Gastrocnemius medialis (tissue), 4 donors: ENCODE results near the gene SERTAD2.

ENCODE experiments used
- POLR2A ChIP-seq, 2 donors: fragments of 450-650 bp; IDR thresholded peaks; one replicate each; pipeline ENCODE4 v1.6.1; 2017; ENCODE audit warnings: antibody characterized with exemption in 2 of 2, mild to moderate bottlenecking in 2 of 2, moderate library complexity in 2 of 2
- TF ChIP-seq, protein P1 (sequence below), 5 experiments: fragments of 450-650 bp in 3 of 5; fragments of 200-600 bp in 2 of 5; sonication (generic) in 2 of 5; IDR thresholded peaks in 4 of 5; conservative IDR thresholded peaks in 1 of 5; 1 replicate in 4 of 5; 2 replicates in 1 of 5; pipeline ENCODE4 v1.5.1; 2016 to 2019; ENCODE audit warnings: antibody characterized with exemption in 5 of 5, mild to moderate bottlenecking in 3 of 5, moderate library complexity in 3 of 5

DNA sequence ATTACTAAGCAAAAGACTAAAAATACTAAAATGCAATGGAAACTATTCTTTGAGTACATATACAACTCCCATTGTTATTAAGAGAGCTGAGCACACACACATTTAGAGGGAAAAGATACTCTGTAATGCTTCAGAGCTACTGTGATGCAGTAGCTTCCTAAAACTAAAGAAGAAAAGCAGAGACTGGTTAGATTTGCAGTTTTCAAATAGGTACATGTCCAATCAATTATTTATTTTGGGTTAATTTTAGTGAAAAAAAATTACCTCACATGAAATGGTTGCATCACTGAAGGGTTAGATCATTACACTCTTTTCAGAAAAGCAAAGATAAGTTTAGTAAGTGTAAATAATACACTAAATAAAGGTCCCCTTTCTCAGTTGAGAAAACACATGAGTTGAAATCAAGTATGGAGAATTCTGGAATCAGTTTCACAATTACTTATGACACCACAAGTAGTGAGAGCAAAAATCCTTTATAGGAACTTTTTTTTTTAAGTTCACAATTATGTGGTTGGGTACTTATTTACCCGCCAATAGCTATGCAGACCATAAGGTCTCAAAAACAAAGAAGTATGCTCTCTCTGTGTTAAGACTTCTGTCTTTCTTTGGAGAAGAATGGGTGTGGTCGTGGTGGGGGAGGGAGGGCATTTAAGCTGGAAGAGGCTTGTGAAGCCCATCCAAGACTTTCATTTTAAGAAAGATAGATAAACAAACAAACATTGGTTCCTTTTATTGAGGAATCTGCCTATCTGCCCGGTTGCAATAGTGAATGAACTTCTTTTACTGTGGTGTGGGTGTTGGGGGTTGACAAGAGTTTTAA is 25.3 kb upstream of the SERTAD2 start:
- TF ChIP-seq, protein P1, sequence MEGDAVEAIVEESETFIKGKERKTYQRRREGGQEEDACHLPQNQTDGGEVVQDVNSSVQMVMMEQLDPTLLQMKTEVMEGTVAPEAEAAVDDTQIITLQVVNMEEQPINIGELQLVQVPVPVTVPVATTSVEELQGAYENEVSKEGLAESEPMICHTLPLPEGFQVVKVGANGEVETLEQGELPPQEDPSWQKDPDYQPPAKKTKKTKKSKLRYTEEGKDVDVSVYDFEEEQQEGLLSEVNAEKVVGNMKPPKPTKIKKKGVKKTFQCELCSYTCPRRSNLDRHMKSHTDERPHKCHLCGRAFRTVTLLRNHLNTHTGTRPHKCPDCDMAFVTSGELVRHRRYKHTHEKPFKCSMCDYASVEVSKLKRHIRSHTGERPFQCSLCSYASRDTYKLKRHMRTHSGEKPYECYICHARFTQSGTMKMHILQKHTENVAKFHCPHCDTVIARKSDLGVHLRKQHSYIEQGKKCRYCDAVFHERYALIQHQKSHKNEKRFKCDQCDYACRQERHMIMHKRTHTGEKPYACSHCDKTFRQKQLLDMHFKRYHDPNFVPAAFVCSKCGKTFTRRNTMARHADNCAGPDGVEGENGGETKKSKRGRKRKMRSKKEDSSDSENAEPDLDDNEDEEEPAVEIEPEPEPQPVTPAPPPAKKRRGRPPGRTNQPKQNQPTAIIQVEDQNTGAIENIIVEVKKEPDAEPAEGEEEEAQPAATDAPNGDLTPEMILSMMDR (IDR thresholded peaks at IDR 0.05 in 4 of 5, conservative IDR thresholded peaks at IDR 0.05 in 1 of 5), result no peak
- TF ChIP-seq POLR2A (IDR thresholded peaks at IDR 0.05), result no peak
